22Rv1 (cell line): ENCODE measurements around the gene POMT2.

ENCODE experiments used
- H3K27ac ChIP-seq: fragments of 450-650 bp; 2 replicates; pipeline ENCODE4 v1.5.1; 2017
- CTCF ChIP-seq: fragments of 450-650 bp; IDR thresholded peaks from 2 replicates; pipeline ENCODE4 v1.5.1; 2017; ENCODE audit warnings: mild to moderate bottlenecking
- ZFX ChIP-seq: fragments of 450-650 bp; IDR thresholded peaks from 2 replicates; pipeline ENCODE4 v1.6.1; 2017; ENCODE audit warnings: antibody characterized with exemption, borderline replicate concordance

The POMT2 gene

DNA sequence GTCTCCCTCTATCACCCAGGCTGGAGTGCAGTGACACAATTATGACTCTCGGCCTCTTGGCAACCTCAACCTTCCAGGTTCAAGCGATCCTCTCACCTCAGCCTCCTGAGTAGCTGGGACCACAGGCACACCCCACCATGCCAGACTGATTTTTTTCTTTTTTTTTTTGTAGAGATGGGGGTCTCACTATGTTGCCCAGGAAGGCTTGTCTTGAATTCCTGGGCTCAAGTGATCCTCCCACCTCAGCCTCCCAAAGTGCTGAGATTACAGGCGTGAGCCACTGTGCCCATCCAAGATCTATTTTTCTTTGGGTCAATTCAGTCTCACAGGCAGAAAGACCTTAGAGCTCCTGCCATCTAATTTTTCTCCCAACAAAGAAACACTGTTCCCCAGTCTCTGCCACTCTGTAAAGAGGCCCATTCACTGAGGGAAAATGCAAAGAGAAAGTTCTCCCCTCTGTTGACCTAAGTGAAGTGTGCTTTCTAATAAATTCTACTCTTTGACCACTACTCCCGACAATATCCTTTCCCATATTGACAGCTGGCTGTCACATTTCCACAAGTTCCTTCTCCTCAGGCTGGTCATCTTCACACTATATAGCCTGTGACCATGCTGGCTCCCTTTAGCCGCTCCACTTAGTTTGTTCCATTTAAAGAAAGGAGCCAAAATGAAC, 32.9 kb upstream of the POMT2 start:
- no peak overlapping the region for H3K27ac ChIP-seq
- TF ChIP-seq CTCF (no peak), ZFX (no peak)

DNA sequence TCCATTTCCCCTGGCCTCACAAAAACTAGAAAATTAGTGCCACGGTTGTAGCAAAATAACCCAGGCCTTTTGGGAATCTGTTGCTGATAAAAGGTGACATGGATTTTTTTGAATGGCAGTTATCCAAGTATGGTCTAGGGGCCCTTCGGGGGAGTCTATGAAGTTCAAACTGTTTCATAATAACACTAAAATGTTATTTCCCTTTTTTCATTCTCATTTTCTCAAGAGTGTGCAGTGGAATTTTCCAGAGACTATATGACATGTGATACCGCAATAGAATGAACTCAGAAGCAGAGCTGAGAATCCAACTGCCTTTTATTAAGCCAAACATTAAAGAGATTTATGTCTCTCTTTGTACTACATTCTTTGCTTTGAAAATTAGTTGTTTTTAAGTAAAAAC, 27.1 kb upstream of the POMT2 start:
- no peak overlapping the region for H3K27ac ChIP-seq
- TF ChIP-seq CTCF: no peak
- no peak for TF ChIP-seq ZFX

- no peak for TF ChIP-seq ZFX
- no peak for TF ChIP-seq CTCF
- no peak overlapping the region for H3K27ac ChIP-seq
These were observed 25.8 kb upstream of the POMT2 start for GRCh38 chr14:77346495-77346894.

GRCh38 chr14:77344377-77344996, 23.8 kb upstream of the POMT2 start:
- TF ChIP-seq ZFX (no peak), CTCF (no peak)
- no peak overlapping the region for H3K27ac ChIP-seq

GRCh38 chr14:77343662-77344061, 23.0 kb upstream of the POMT2 start:
- H3K27ac ChIP-seq: no peak overlapping the region
- TF ChIP-seq ZFX: no peak
- TF ChIP-seq CTCF: no peak

- TF ChIP-seq CTCF (no peak), ZFX (no peak)
- no peak overlapping the region for H3K27ac ChIP-seq
These were observed 22.2 kb upstream of the POMT2 start for GRCh38 chr14:77342726-77343397.

DNA sequence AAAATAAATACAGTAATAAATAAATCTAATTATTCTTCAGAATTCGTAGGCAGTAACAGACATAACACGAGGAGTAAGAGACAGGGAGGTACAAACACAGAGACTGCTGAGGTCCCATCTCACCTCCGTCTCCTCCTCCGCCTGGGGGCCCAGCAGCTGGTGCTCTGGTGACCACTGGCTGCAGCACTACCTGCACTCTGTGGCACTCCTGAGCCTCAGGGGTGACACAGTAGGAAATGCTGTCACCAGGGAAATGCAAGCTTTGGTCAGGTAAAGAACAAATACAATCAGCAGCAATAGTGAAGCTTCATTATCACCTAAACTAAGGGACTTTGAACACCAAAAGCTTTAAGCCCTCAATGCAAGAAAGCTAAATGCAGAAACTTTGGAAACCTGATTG, 19.7 kb upstream of the POMT2 start:
- TF ChIP-seq ZFX (no peak), CTCF (no peak)
- H3K27ac ChIP-seq: no peak overlapping the region
